Ovary (tissue), 9 donors: ENCODE measurements around the gene CDADC1. TPM values are rescaled to one million over a fixed set of nuclear protein-coding genes. Genes with fewer than 3 reads are reported as not detected.

Experiments used
- DNase-seq, 5 donors: peaks; one replicate each; pipeline ENCODE4 v3.0.0-alpha.2; 2019 to 2020
- H3K27ac ChIP-seq, 2 donors: fragments of 200-600 bp; one replicate each; pipeline versions ENCODE4 v1.5.1 to v1.8.0; 2019 to 2022
- H3K27me3 ChIP-seq: fragments of 200-600 bp; one replicate; pipeline ENCODE4 v1.8.0; 2022
- H3K36me3 ChIP-seq: fragments of 200-600 bp; sonication (generic); one replicate; pipeline ENCODE4 v1.5.1; 2019
- H3K4me1 ChIP-seq: one replicate; pipeline ENCODE4 v1.8.1; 2013; ENCODE audit warnings: mild to moderate bottlenecking, moderate library complexity; ENCODE audit not compliant: insufficient read depth
- H3K4me3 ChIP-seq: fragments of 200-600 bp; sonication (generic); one replicate; pipeline ENCODE4 v1.5.1; 2017
- H3K9me3 ChIP-seq, 2 donors: fragments of 200-600 bp in 1 of 2; sonication (generic) in 1 of 2; one replicate each; pipeline versions ENCODE4 v1.5.1 to v1.8.1; 2013 to 2019; ENCODE audit warnings: mild to moderate bottlenecking in 1 of 2, moderate library complexity in 1 of 2
- CTCF ChIP-seq, 3 donors: fragments of 450-650 bp in 2 of 3; fragments of 200-600 bp in 1 of 3; IDR thresholded peaks; one replicate each; pipeline versions ENCODE4 v1.5.1 to v1.8.0; 2016 to 2022; ENCODE audit warnings: antibody characterized with exemption in 3 of 3, mild to moderate bottlenecking in 1 of 3
- EP300 ChIP-seq: sonication (generic); formaldehyde crosslinking; IDR thresholded peaks from one replicate; pipeline ENCODE4 v1.6.1; 2017; ENCODE audit warnings: antibody characterized with exemption
- POLR2A ChIP-seq: fragments of 450-650 bp; IDR thresholded peaks from one replicate; pipeline ENCODE4 v1.6.1; 2017; ENCODE audit warnings: antibody characterized with exemption, mild to moderate bottlenecking, moderate library complexity
- WGBS, 3 donors: extraction: QIAGEN DNeasy Blood & Tissue Kit in 1 of 3; methylation state at CpG; one replicate each; pipeline versions ENCODE4 v1.1.5 to v1.1.7; 2013 to 2017; 5-methylcytosine and 5-hydroxymethylcytosine counted together
- intact Hi-C, 4 donors: fragments of 100-400 bp; cut with DNase I; formaldehyde crosslinking; loops; one replicate each; pipeline versions ENCODE4 v1.11.0 to v1.15.1; 2022 to 2023
- polyA plus RNA-seq, 2 donors: library from polyadenylated mRNA; stranded (reverse); fragments of 200-250 nt in 1 of 2; fragments of 350-450 nt in 1 of 2; fragmentation: Illumina TruSeq in 1 of 2; extraction: RNeasy Lipid Tissue Mini Kit (QIAGEN cat#74804) in 1 of 2; gene quantifications; one replicate each; pipeline ENCODE4 v1.2.3, GENCODE V29; 2013 to 2014
- total RNA-seq, 7 donors: library from RNA; depleted of rRNA in 2 of 7; stranded (reverse); fragments of >200 nt in 2 of 7; fragmentation: NEBNext Ultra II Directional in 3 of 7; extraction: Animal tissue kit (Norgen Biotek cat#: 25700) in 3 of 7; gene quantifications; one replicate each; pipeline versions ENCODE4 v1.1.0 to v1.2.4, GENCODE V29; 2016 to 2023
- donor health status: DM: no; HTN: no; CAD: no; lungs with moderate emphysema.
- donor health status: DM: no; HTN: no; CAD: no.
- donor health status: Bipolar disorder and iron deficiency.
- donor health status: DM: yes; HTN: yes; CAD: no.
- donor health status: DM: no; HTN: no; CAD: no.
- donor health status: DM: yes; HTN: yes; CAD: no.

CDADC1 gene
- total and polyA plus RNA-seq, 9 donors: 7.5 to 17.9 (median 13.0) TPM

- TF ChIP-seq POLR2A: no peak
- no peak for TF ChIP-seq EP300
- no peak for TF ChIP-seq CTCF (IDR thresholded peaks at IDR 0.05)
- WGBS, 3 donors: 13 to 24% (median 17%) methylated on average over 11 of the region's 11 CpGs
- H3K36me3 ChIP-seq: no peaks in the 10 kb centered on the region
- no peak overlapping the region for H3K4me3 ChIP-seq
- no peaks in the 10 kb centered on the region for H3K27me3 ChIP-seq
- H3K27ac ChIP-seq: peak overlapping the region; percentile 80 to 93
- peak; percentile 63 to 80 (median 69) for DNase-seq
- H3K9me3 ChIP-seq: no peaks in the 10 kb centered on the region
- peaks cover 13% of the 10 kb centered on the region for H3K4me1 ChIP-seq
- intact Hi-C loops: loop anchor here in 2 of 4 donors (10.0 kb wide), 2 partner anchors 276 to 296 kb away; partner anchors contain the start of gene RCBTB1 (in 1 of the 2)
Observed at GRCh38 chr13:49308921-49309408, 61.2 kb downstream of the CDADC1 start.

- 93 to 96% (median 94%) methylated on average over 3 of the region's 3 CpGs for WGBS, 3 donors
- intact Hi-C loops: no loop called here
Observed at GRCh38 chr13:49310251-49310650, 62.5 kb downstream of the CDADC1 start.

DNA sequence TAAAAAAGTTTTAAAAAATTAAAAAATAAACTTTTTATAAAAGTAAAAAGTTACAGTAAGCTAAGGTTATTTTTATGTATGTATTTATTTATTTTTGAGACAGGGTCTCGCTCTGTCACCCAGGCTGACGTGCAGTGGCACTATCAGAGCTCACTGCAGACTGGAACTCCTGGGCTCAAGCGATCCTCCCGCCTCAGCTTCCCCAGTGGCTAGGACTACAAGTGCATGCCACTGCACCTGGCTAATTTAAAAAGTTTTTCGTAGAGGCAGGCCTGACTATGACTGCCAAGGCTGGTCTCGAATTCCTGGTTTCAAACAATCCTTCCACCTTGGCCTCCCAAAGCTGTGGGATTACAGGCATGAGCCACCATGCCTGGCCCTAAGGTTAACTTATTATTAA lies 64.1 kb downstream of the CDADC1 start:
- no peak for DNase-seq
- no peaks in the 10 kb centered on the region for H3K9me3 ChIP-seq
- H3K4me1 ChIP-seq: peaks cover 19% of the 10 kb centered on the region
- no peaks in the 10 kb centered on the region for H3K27me3 ChIP-seq
- intact Hi-C loops: no loop called here
- WGBS, 3 donors: 95 to 97% (median 96%) methylated on average over 6 of the region's 6 CpGs
- H3K27ac ChIP-seq: no peak overlapping the region
- TF ChIP-seq EP300 (no peak), POLR2A (no peak), CTCF (IDR thresholded peaks at IDR 0.05) (no peak)
- no peaks in the 10 kb centered on the region for H3K36me3 ChIP-seq
- no peak overlapping the region for H3K4me3 ChIP-seq

More at GRCh38 chr13:49310251-49310650, 62.5 kb downstream of the CDADC1 start:
- peak overlapping the region; percentile 80 to 93 for H3K27ac ChIP-seq
- H3K4me1 ChIP-seq: peaks cover 19% of the 10 kb centered on the region
- no peak overlapping the region for H3K4me3 ChIP-seq
- H3K36me3 ChIP-seq: no peaks in the 10 kb centered on the region
- no peaks in the 10 kb centered on the region for H3K9me3 ChIP-seq
- DNase-seq: no peak
- no peak for TF ChIP-seq POLR2A
- no peak for TF ChIP-seq CTCF (IDR thresholded peaks at IDR 0.05)
- TF ChIP-seq EP300: no peak
- H3K27me3 ChIP-seq: no peaks in the 10 kb centered on the region

GRCh38 chr13:49314344-49314882 lies 66.7 kb downstream of the CDADC1 start:
- intact Hi-C loops: no loop called here
- TF ChIP-seq CTCF (IDR thresholded peaks at IDR 0.05): no peak
- no peak for TF ChIP-seq POLR2A
- TF ChIP-seq EP300: no peak
- WGBS, 3 donors: 15 to 27% (median 17%) methylated on average over 6 of the region's 6 CpGs
- H3K27me3 ChIP-seq: no peaks in the 10 kb centered on the region
- H3K4me3 ChIP-seq: no peak overlapping the region
- H3K9me3 ChIP-seq: no peaks in the 10 kb centered on the region
- no peaks in the 10 kb centered on the region for H3K36me3 ChIP-seq
- DNase-seq: no peak
- peak overlapping the region; percentile 64 to 70 for H3K27ac ChIP-seq
- peaks cover 9% of the 10 kb centered on the region for H3K4me1 ChIP-seq
